CD1c-positive myeloid dendritic cell (primary cell): ENCODE results near the gene TFR2.

Experiments used
- DNase-seq: peaks from one replicate; pipeline ENCODE4 v3.0.0-alpha.2; 2016; ENCODE audit errors: extremely low spot score

The TFR2 gene

DNA sequence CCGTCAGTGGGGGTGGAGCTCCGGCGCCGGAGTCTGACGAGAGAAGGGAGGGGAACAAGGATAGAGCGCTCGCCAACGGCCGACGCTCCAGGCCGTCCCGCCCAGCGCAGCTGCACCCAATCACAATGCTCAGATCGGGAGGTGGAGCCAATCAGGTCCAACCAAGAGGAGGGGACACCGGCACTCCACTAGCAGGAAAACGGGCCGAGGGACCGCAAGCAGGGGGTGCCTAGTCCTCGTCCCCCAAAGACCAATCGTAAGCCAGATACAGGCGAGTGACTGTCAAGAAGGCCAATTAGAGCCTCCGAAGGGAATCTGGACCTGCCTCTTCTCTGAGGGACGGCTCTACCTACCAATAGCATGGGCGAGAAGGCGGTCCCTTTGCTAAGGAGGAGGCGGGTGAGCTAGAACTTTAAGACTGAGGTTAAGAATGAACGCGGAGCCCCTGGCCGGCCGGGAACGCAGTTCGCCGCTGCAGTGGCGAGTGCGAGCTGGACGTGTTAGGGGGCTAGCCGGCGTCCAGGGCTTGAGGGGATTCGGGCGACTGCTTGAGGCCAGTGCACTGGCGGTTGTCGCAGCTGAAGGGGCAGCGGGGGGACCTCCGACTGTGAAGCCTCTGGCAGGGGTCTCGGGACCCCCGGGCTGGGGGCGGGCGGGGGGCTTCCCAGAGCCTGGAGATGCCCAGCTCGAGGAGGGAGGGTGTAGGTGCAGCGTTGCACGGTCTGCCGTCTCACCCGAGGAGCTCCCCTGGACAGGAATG is 54.9 kb downstream of the TFR2 start, which contains the start of gene FBXO24:
TSS of gene FBXO24 (plus strand) at position 63 of the 760 bp plus-strand sequence. CDS start at position 361, 298 bp downstream.
- peak; percentile 99 for DNase-seq

DNA sequence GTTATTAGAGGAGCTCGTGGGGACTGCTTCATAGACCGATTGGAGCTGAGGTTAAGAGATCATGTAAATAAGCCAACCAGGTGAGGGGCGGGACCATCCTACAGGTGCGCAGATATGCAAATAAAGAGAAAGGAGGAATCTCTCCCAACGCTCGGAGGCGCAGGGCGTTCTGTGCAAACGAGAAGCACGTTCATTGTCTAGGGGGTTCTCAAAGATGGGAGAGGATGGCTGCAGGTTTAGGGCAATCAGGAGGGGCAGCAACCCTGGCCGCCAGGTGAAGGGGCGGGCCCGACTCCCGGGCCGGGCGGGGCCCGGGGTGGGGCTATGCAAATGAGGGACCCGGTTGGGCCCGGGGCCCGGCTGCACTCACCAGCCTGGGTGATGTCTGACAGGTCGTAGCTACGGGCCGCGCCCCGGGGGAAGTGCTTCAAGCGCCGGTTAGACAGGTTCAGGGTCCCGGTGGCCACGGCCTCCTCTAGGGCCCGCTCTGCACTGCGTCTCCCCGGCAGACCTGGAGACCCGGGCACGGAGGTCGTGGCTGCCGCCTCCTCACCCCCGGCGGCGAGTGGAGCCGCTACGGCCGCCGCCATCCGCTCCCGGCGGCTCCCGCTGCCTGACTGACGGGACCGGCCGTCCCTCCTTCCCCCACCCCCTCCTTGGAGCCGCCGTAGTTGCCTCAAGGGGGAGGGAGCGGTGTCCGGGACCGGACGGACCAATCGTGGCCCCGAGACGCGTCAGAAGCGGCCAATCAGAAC is 55.7 kb downstream of the TFR2 start, which contains the start of gene LRCH4:
TSS of gene LRCH4 (minus strand) at position 619 of the 755 bp plus-strand sequence. CDS start at position 590, 29 bp downstream.
- peak; percentile 51 for DNase-seq

DNA sequence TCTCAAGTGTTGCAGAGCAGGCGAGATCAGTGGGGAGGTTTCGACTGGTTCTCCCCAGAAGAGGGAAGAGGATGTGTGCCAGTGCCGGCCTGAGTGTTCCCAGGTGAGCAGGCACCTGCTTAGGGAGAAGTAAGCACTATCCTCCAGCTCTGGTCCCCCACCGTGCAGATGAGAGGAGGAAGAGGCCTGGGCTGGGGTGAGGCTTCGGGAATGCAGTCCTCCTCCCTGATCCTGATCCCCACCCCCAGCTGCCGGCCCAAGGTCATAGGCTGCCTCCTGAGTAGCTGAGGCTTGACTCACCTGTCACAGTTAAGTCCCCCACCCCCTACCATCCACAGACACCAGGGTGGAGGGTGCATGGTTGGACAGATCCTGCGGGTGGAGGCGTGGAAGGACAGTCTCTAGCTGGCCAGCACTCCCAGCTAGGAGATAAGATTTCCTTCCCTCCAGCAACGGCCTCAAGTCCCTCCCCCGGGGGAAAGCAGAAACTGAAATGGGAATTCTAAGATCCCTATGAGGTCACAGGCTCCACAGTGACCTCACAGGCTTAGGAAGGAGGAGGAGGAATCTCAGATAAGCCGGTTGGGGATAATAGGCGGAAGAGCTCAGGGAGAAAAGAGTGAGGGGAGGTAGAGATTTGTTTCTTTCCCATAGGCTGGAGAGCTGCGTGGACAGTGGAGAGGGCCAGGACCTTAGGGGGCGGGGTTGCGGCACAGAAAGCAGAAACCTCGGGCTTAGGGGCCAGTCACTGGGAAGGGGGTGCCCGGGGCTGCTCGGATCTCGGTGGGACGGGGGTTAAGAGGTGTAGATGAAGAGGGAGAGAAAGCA is 56.5 kb downstream of the TFR2 start:
- DNase-seq, result peak; percentile 64

DNA sequence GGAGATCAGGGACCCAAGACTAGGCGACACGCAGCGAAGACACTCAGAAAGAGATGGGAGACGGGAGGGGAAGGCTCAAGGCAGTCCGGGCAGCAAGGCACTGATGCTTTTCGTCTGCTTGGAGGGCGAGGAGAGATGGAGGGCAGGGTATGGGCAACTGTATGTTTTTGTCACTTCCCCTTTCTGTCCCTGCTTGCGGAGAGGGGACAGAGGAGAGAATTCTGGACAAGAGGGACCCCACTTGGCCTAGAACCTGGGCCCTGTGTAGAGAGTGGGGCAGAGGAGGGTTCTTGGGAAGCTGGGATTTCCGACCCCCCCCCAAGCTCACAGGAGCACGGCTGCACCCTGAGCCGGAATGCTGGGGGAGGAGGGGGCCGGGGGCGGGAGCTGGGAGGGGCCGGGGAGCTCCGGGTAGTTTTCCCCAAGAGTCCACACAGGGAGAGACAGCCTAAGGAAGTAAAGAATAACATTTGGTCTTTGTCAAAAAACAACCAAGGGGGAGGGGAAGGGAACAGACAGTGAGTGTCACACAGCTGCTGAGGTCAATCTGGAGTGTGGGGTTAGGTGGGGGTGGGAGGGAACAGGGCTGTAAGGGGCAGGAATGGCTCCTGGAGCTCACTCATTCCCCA is 57.2 kb downstream of the TFR2 start:
- peak; percentile 73 for DNase-seq

DNA sequence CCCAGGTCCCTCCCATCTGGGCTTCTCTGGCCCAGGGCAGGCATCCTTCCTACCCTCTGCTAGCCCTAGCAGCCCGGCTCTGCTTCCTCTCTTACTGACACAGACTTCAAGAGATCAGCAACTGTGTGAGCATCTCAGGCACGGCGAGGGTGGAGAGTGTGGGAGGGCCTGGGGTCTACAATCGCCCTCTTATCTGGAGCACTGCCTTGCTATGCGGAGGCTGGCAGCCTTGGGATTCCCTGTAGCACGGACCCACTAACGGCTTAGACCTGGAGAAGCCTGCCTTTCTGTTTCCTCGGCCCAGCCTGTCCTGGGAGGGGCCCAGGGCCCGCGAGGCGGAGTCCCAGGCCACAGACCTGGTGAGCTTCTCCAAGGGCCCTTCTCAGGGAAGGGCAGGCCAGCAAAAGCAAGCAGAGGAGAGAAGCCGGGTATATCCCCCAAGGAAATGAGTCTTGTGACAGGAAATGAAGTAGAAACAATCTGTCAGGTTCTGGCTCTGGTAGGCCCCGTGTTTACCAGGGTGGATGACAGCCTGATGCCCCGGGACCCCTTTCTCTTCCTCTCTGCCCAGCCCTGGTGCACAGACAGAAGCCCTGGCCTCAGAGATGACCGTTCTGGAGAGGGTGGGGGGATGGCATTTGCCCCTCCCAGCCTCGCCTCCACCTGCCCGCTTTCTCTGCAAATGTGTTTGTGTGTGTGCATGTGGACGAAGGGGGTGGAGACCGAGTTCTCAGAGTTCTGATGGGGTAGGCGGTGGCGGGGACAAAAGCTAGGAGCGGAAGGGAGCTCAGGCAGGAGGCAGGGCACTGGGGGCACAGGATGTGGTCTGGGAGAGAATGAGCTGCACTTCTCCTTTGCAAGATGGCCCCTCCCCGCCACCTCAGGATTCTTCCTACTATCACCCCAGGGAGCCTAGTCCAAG is 58.0 kb downstream of the TFR2 start:
- DNase-seq, result peak; percentile 83

DNA sequence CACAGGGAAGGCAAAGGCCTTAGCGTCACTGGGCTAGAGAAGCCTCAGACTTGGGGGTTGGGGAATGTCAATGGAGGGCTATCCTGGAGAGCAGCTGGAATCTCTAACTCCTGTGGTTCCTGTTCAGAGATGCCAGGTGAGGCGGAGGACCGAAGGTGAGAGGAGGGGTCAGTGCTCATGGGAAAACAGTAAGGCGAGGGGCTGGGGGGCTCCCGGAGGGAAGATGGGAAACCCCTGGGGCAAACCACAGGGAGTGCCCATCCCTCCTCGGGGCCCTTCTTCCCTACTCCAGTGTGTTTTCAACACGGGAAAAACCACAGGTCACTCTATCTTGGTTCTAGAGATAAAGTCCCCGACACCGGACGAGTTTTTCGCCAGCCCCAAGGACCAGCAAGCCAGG is 58.7 kb downstream of the TFR2 start:
- no peak for DNase-seq

DNA sequence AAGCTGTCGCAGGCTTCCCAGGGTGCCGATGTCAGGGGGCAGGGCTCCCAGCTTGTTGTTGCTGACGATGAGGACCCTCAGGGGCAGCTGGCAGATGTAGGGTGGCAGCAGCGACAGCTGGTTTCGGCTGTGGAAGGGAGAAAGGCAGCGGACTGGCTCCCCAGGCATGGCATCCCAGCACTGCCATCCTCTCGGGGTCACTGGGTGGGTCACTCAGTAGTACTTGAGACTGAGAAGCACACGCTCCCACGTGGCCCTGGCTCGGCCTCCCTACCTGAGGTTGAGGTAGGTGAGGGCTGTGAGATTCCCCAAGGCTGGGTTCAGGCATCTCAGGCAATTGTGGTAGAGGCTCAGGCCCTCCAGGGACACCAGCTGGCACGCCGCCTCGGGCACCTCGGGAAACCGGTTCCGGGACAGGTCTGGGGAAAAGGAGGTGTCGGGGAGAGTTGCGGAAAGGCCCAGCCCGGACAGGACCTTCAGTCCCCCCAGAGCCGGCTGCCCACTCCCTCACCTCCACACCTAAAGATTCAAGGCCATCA is 59.2 kb downstream of the TFR2 start:
- DNase-seq, result no peak

DNA sequence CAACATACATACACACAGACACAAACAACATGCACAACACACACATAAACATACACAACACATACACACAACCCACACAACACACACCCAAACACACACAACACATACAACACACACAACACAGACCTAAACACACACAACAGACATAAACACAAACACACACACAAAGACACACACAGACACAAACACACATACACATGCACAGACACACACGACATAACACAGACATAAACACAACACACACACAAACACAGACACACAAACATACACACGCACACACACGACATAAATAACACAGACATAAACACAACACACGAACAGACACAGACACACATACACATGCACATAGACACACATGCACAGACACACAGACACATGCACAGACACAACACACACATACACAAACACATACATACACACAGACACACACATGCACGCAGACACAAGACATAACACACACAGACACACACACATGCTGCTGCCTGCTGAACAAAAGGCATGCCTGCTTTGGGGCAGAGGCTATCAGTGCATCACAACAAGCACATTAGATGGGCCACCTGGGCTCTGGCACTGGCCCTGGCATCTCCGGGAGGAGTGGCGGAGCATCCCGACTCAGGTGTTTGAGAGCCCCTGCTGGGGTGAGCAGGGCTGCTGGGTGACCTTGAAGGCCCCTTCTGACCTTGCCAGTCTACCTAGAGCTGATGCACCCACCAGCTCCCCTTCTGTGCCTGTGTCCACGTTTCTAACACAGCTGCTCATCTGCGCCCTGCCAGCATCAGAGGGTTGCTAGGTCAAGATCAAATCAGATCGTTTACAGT is 60.7 kb downstream of the TFR2 start:
- no peak for DNase-seq

DNA sequence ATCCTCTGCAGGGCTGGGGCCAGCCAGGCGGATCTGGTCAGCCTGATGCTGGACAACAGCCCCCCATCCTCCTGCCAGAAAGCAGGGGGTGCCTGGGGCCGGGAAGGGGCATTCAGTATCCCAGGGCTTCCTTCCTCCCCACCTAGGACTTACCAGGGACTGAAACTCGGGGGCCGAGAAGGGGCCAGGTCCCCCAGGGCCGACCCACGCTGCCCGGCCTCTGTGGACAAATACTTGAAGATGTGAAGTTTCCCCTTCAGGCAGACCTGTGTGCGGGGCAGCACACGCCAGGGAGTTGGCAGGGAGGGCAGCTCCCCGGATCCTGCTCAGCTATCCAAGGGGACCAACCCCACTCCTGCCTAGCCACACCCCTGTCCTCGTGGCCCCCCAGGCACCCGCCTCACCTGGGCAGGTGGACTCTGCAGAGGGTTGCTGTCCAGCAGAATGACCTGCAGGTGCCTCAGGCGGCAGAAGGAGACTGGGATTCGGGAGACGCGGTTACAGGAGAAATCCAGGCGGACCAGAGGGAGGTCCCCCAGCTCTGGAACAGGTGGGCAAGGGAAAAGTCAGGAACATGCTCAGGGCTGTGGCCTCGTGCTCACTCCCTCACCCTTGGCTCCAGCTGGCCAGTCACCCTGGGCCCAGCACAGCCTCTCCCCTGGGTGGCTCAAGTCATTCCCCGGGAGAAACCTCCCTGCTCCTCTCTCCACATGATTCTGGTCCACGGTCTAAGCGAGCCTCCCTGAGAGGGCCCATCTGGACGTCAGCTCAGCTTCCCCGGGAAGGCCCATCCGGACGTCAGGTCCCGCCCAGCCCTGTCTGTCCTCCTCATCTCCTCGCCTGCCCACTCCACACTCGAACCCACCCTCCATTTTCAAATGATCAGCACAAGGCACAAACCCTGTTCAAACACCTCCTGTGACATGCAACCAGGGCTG is 62.8 kb downstream of the TFR2 start:
- no peak for DNase-seq

DNA sequence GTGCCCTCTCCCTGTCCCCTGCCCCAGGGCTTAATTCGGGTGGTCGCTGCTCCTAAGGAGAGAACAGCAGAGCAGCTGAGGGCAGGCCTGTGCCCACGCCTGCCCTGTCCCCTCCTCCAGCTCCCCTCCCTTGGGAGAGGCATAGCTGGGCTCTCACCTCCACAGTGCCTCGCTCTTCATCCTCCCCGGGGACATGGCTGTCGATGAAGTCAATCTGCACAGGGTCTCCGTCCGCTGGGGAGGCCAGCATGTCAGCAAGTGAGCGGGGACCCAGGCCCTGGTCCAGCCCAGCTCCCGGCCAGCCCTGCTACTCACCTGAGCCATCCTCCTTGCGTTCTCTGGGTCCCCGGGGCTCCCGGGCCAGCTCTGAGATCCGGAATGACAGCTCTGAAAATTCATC is 63.8 kb downstream of the TFR2 start:
- DNase-seq, result no peak

DNA sequence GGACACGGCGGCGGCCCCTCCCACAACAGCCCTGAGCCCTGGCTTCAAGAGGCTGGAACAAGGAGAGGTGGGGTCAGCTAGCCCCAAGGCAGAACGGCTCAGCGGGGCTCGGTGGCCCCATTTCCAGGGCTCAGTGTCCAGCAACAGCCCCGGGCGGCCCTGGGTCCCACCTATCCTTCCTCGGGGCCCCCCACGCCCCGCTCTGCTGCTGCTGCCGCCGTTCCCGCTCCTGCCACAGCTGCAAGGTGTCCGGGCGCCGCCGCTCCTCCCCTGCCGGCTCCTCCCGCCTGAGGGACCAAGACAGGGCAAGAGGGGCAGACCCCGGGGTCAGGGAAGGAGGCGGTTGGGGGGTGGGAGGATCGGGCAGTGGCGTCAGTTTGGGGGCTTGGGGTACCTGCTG is 64.2 kb downstream of the TFR2 start:
- no peak for DNase-seq

DNA sequence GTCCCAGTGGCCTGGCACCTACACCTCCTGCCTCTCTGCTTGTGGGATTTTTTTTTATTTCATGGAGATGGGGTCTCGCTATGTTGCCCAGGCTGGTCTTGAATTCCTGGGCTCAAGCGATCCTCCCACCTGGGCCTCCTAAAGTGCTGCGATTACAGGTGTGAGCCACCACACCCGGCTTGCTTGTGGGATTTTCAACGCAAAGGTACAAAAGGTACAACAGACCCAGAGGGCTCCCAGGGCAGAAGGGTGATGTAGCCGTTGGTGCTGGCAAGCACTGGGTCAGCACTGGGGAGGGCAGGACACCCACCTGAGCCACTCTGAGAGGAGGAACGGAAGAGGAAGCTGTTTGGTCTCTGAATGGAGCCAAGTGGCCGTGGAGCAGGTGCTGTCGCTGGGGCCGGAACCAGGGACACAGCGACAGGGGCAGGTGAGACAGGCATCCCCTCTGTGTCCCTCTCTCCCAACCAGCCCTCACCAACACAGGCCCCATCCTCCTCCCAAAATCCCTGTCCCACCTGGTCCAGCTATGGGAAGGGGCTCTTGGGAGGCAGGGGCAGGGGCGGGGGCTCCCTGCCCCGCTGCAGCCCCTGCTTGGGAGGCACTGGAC is 64.9 kb downstream of the TFR2 start:
- DNase-seq, result no peak

DNA sequence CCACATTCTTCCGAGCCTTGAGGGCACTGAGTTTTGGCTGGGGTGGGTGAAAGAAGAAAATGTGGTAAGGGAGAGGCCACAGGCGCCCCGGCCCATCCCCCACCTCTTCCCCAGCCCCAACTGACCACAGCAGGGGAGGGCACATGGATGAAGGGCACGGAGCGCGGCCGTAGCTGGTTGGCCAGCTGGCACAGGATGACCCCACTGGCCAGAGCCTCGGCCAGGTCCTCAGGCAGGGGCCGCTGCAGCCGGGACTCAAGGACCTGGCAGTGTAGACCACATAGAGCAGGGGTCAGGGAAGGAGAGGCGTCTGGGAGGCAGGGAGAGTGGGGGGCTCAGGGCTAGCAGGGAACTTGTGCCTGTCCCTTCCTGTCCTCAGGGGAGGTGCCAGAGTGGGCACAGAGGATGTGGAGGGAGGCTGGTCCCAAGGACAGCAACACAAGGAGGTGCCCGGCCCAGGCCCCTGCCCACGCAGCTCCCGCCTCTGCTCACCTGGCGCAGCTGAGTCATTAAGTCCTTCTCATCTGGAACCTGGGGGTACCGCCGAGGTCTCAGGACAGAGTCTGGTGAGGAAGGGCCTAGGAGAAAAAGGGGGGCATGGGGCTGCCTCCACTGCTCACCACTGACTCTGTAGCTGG is 65.5 kb downstream of the TFR2 start:
- DNase-seq, result no peak

DNA sequence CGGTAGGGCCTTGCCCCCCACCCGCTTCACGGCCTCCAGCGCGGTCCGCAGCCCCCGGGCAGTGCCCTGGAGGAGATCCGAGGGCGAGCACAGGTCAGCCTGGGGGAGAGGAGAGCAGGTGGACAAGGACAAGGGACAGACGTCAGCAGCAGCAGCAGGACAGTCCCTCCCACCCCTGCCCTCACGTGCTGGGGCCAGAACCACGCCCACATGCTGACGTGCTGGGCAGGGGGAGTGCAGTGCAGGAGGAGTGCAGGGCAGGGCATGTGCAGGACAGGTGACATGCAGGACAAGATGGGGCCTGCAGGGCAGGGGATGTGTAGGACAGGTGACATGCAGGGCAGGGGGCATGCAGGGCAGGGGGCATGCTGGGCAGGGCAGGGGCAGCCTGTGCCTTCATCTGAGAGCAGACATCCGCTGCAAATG is 66.1 kb downstream of the TFR2 start:
- no peak for DNase-seq

DNA sequence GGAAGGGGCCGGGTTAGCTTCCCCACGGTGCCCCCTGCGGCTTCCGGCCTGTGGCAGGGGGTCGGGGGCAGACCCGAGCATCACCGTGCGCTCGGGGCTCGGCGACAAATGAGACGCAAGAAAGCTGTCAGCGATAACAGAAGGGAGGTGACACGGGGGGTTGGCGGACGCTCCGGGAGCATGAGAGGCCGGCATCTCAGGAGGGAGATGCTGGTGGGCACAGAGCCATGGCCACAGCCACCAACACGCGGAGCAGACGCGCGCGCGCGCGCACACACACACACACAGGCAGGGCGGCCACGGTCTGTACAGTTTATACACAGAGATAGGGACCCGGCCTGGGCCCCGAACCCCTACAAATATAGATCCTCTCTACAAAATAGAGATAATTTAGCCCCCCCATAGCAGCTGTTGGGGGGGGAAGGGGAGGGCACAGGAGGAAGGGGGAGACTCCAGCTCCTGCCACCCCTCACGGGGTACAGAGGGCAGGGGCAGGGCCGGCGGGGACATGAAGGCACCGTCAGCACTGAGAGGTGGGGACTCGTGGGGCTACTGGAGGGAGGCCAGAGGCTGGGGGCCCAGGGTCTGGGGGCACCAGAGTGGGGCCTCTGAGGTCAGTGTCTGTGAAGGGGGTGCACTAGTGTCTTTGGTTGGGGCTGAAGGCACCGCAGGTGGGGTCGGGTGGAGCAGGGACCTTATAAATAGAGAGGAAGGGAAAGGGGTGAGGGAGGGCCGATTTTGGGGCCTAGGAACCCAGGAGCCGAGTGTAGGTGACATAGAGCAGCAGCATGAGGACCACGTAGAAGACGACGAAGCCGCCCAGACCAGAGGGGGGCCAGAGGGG is 66.8 kb downstream of the TFR2 start:
- DNase-seq, result no peak

DNA sequence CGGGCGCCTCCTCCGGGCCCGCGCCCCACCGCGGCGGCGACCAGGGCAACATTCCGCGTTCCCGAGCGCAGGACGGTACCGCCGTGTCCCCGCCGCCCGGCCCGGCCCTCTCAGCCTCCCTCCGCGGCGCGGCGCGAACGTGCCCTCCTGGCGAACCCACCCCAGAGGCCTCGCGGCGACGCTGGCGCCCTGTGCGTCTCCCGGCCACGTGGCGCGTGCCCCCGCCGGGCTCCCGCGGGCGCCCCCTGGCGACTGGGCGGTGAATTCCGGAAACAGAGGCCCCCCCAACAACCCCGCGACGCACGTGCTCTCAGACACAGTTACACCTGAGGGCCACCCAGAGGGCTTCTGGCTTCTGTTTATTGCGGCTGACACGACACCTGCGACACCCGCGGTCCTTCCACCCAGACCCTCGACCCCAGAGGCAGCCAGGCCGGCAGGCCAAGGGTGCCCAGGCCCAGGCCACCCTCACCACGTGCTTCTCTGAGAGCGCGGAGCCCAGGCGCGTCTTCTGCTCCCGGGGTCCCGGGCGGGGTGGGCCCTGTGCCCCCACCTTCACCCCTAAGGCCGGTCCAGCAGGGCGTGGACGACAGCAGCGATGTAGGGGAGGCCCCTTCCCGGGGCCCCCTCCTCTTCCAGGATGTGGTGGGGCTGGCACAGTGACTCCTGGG is 67.5 kb downstream of the TFR2 start, which contains the start of gene SAP25:
TSS of gene SAP25 (minus strand) at position 210 of the 671 bp plus-strand sequence. CDS start at position 52, 158 bp downstream.
- DNase-seq, result no peak
